ENCODE results near the gene CSMD2. TPM values are rescaled to one million over a fixed set of nuclear protein-coding genes. Genes with fewer than 3 reads are reported as not detected.

The CSMD2 gene
- total RNA-seq, 4 donors from 2014 or later = 0.16 to 1.00 (median 0.27) TPM; not detected in 1

- TF ChIP-seq POLR2AphosphoS5 (IDR thresholded peaks at IDR 0.05) = no peak
- TF ChIP-seq POLR2A (IDR thresholded peaks at IDR 0.05) = no peak
- TF ChIP-seq EP300 (IDR thresholded peaks at IDR 0.05; ENCODE audit: low read depth) = no peak
- TF ChIP-seq CTCF (IDR thresholded peaks at IDR 0.05) = no peak
- no peaks in the 10 kb centered on the region for H3K27me3 ChIP-seq
Measured at GRCh38 chr1:33745942-33746341, 419.1 kb downstream of the CSMD2 start.

GRCh38 chr1:33743221-33743998 lies 421.6 kb downstream of the CSMD2 start:
- intact Hi-C loops (cut with DNase I; ENCODE audit: low total_unique reads) (no loop called here), in situ Hi-C loops (cut with MboI; ENCODE audit: low pct_ligation_motif_present in 1 of 4, low pct_unique_long_range_greater_than_20kb in 1 of 4, low sequenced_read_pairs in 3 of 4) (no loop called here)
- no peak for DNase-seq
- H3K36me3 ChIP-seq = no peaks in the 10 kb centered on the region
- no peaks in the 10 kb centered on the region for H3K27me3 ChIP-seq
- 82 to 93% methylated on average over 2 to 13 of the region's 13 CpGs for WGBS, 2 donors (ENCODE audit: low coverage in 1 of 2)
- TF ChIP-seq CTCF (IDR thresholded peaks at IDR 0.05) = no peak
- no peak for TF ChIP-seq POLR2AphosphoS5 (IDR thresholded peaks at IDR 0.05)
- no peak for TF ChIP-seq EP300 (IDR thresholded peaks at IDR 0.05; ENCODE audit: low read depth)
- no peak overlapping the region for H3K4me3 ChIP-seq
- H3K9me3 ChIP-seq = no peaks in the 10 kb centered on the region
- H3K4me1 ChIP-seq = no peaks in the 10 kb centered on the region
- H3K27ac ChIP-seq = no peak overlapping the region

More at GRCh38 chr1:33745942-33746341, 419.1 kb downstream of the CSMD2 start:
- in situ Hi-C loops (cut with MboI; ENCODE audit: low pct_ligation_motif_present in 1 of 4, low pct_unique_long_range_greater_than_20kb in 1 of 4, low sequenced_read_pairs in 3 of 4) (no loop called here), intact Hi-C loops (cut with DNase I; ENCODE audit: low total_unique reads) (no loop called here)
- Histone ChIP-seq H3K9me3 (no peaks in the 10 kb centered on the region), H3K4me1 (no peaks in the 10 kb centered on the region), H3K4me3 (no peak overlapping the region), H3K36me3 (no peaks in the 10 kb centered on the region), H3K27ac (no peak overlapping the region)
- 79 to 100% methylated on average over 1 to 4 of the region's 4 CpGs for WGBS, 2 donors (ENCODE audit: low coverage in 1 of 2)
- DNase-seq = no peak

GRCh38 chr1:33742663-33743062 lies 422.4 kb downstream of the CSMD2 start:
- 80 to 84% methylated on average over 2 to 3 of the region's 3 CpGs for WGBS, 2 donors (ENCODE audit: low coverage in 1 of 2)
- Histone ChIP-seq H3K4me3 (no peak overlapping the region), H3K9me3 (no peaks in the 10 kb centered on the region), H3K27me3 (no peaks in the 10 kb centered on the region), H3K27ac (no peak overlapping the region), H3K36me3 (no peaks in the 10 kb centered on the region), H3K4me1 (no peaks in the 10 kb centered on the region)
- intact Hi-C loops (cut with DNase I; ENCODE audit: low total_unique reads) (no loop called here), in situ Hi-C loops (cut with MboI; ENCODE audit: low pct_ligation_motif_present in 1 of 4, low pct_unique_long_range_greater_than_20kb in 1 of 4, low sequenced_read_pairs in 3 of 4) (no loop called here)
- TF ChIP-seq POLR2A (IDR thresholded peaks at IDR 0.05) = no peak
- DNase-seq = no peak

- no peak for DNase-seq
- Histone ChIP-seq H3K9me3 (no peaks in the 10 kb centered on the region), H3K27me3 (no peaks in the 10 kb centered on the region), H3K4me3 (no peak overlapping the region), H3K36me3 (no peaks in the 10 kb centered on the region), H3K27ac (no peak overlapping the region), H3K4me1 (no peaks in the 10 kb centered on the region)
- intact Hi-C loops (cut with DNase I; ENCODE audit: low total_unique reads) (no loop called here), in situ Hi-C loops (cut with MboI; ENCODE audit: low pct_ligation_motif_present in 1 of 4, low pct_unique_long_range_greater_than_20kb in 1 of 4, low sequenced_read_pairs in 3 of 4) (no loop called here)
- TF ChIP-seq EP300 (IDR thresholded peaks at IDR 0.05; ENCODE audit: low read depth) (no peak), POLR2A (IDR thresholded peaks at IDR 0.05) (no peak), CTCF (IDR thresholded peaks at IDR 0.05) (no peak), POLR2AphosphoS5 (IDR thresholded peaks at IDR 0.05) (no peak)
- WGBS, 2 donors (ENCODE audit: low coverage in 1 of 2) = 69 to 79% methylated on average over 2 to 5 of the region's 5 CpGs
Measured at GRCh38 chr1:33741749-33742148, 423.3 kb downstream of the CSMD2 start.

Measured in transverse colon (tissue), 4 donors.